Heart left ventricle (tissue), 13 donors: ENCODE measurements around the gene ACVR2B.
A peak's percentile ranks its signal among the peaks of the same experiment; 100 is the strongest.

Experiments used
- POLR2A ChIP-seq, 2 donors: fragments of 450-650 bp; IDR thresholded peaks; one replicate each; pipeline ENCODE4 v1.6.1; 2017; ENCODE audit warnings: antibody characterized with exemption in 2 of 2, mild to moderate bottlenecking in 2 of 2, moderate library complexity in 2 of 2
- TF ChIP-seq, protein P1 (sequence below), 12 donors: fragments of 200-600 bp; sonication (generic) in 4 of 12; IDR thresholded peaks; one replicate each; pipeline versions ENCODE4 v1.5.0 to v1.8.0; 2018 to 2022; ENCODE audit warnings: antibody characterized with exemption in 12 of 12, mild to moderate bottlenecking in 5 of 12
- donor health status: ischemic (EF 13 %, LVEDD 7.1; RV severe dilation, severe dysfunction).
- donor health status: DM: no; HTN: yes; CAD: no.
- donor health status: DM: no; HTN: no; CAD: no.
- donor health status: ischemic (EF 25% LVEDD 6.9; RV normal size, moderate dysfunction).
- donor health status: ischemic (EF 25% LVEDD 5.7; RV mildly dilated, moderate dysfunction).
- donor health status: ischemic (EF 35%, LVEDD 5.7; RV mildly dilated, moderate dysfunction).
- donor health status: nonischemic (EF 11% LVEDD 7.7; RV severe dilation, severe dysfunction).
- donor health status: DM: yes; HTN: yes; CAD: no.
- donor health status: PGD.
- donor health status: ischemic (EF 29% LVEDD 5.4; RV normal size, mild dysfunction).
- donor health status: nonischemic (EF 23%, LVEDD 6.1; RV moderate dilation, normal function).

DNA sequence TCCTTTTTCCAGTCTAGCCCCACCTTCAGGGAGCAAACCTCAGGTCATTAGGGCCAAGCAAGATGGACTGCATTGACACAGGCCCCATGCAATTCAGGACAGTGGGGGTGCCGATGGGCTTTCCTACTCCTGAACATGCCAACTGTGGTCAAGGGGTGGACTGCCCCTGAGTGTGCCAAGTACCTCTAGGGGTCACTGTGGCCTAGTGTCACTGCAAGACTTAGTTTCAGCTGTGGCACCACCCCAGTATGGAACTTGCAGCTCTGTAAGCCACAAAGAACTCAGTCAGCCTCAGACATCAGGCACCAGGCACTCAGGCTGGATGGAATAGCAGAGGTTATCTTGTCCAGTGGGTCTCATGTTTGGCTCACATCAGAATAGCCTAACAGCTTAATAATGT, 74.8 kb downstream of the ACVR2B start:
- TF ChIP-seq, protein P1, sequence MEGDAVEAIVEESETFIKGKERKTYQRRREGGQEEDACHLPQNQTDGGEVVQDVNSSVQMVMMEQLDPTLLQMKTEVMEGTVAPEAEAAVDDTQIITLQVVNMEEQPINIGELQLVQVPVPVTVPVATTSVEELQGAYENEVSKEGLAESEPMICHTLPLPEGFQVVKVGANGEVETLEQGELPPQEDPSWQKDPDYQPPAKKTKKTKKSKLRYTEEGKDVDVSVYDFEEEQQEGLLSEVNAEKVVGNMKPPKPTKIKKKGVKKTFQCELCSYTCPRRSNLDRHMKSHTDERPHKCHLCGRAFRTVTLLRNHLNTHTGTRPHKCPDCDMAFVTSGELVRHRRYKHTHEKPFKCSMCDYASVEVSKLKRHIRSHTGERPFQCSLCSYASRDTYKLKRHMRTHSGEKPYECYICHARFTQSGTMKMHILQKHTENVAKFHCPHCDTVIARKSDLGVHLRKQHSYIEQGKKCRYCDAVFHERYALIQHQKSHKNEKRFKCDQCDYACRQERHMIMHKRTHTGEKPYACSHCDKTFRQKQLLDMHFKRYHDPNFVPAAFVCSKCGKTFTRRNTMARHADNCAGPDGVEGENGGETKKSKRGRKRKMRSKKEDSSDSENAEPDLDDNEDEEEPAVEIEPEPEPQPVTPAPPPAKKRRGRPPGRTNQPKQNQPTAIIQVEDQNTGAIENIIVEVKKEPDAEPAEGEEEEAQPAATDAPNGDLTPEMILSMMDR (IDR thresholded peaks at IDR 0.05), result peak in 8 of 12 donors; percentile 9 to 45 (median 28)
- TF ChIP-seq POLR2A (IDR thresholded peaks at IDR 0.05), result no peak
